Measurements from ENCODE around the gene CAMSAP3. TPM values are rescaled to one million over a fixed set of nuclear protein-coding genes. Genes with fewer than 3 reads are reported as not detected.

Gene CAMSAP3
- total RNA-seq, 2 experiments from 2014 or later: 0.40 to 0.50 TPM

DNA sequence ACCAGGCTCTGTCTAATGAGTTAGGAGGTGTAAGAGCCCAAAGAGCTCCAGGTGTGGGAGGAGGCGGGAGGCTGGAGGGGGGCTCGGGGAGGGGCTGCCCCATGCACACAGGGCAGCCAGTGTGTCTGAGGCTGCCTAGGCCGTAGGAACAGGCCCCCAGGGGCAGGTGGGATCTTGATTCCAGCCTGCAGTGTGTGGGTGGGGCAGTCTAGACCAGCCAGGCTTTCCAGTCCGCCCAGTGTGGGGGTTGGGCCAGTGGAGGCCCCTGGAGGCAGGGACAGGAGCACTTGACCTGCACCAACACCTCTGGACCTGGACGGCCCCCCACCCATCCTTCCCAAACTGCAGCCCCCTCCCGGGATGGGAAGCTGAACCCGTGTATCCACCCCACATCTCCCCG is 5.4 kb upstream of the CAMSAP3 start:
- Mint-ChIP-seq H3K4me3 (no peak overlapping the region), H3K36me3 (no peaks in the 10 kb centered on the region), H3K27ac (no peak overlapping the region), H3K27me3 (peaks cover 19% of the 10 kb centered on the region), H3K9me3 (no peaks in the 10 kb centered on the region), H3K4me1 (peaks cover 2% of the 10 kb centered on the region)
- POLR2A ChIA-PET: no interaction called here
- DNase-seq: no peak
- ATAC-seq (ENCODE audit: low read depth): no peak

DNA sequence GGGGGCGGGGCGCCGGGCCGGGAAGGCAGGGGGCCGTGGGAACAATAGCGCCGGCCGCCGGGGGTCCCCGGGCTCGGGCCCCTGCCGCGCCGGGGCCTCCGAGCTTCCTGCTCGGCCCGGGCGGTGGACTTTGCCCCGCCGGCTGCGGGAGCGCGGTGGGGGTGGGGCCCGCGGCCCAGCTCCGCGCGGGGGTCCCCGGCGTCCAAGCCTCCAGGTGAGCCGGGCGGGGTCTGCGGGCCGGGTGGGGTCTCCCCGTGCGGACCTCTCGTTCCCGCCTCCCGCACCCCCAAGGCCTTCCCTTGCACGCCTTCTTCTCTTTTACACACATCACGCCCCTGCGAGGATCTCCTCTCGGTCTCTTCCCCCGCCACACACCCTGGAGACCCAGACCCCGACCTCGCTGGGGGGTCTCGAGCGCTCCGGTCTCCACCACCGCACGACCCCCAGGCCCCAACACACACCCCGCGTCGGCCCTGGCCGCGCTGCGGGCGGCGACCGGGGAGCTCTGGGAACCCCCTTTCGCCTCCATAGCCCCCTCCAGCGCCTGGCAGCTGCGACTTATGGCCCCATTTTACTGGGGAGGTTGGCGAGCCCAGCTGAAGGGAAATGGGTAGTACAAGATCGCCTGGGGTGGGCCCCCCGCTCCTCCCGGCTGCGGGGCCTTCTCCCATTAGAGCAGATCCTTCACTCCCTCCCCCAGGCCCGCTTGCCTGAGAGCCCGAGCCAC is 711 bp downstream of the CAMSAP3 start:
- Mint-ChIP-seq H3K4me1 (peaks cover 3% of the 10 kb centered on the region), H3K36me3 (no peaks in the 10 kb centered on the region), H3K4me3 (peak overlapping the region; percentile 63), H3K9me3 (no peaks in the 10 kb centered on the region), H3K27me3 (peaks cover 43% of the 10 kb centered on the region), H3K27ac (no peak overlapping the region)
- ATAC-seq (ENCODE audit: low read depth): no peak
- POLR2A ChIA-PET: interaction anchor here (0.6 kb wide), 1 partner anchor 12 kb away, joined by 4 read pairs; no protein-coding TSS in a partner anchor
- DNase-seq: no peak

GRCh38 chr19:7597689-7598088 is 2.0 kb downstream of the CAMSAP3 start:
- DNase-seq (no peak), ATAC-seq (ENCODE audit: low read depth) (no peak)
- no peaks in the 10 kb centered on the region for H3K9me3 Mint-ChIP-seq
- peaks cover 5% of the 10 kb centered on the region for H3K4me1 Mint-ChIP-seq
- no peak overlapping the region for H3K4me3 Mint-ChIP-seq
- H3K27ac Mint-ChIP-seq: no peak overlapping the region
- H3K36me3 Mint-ChIP-seq: no peaks in the 10 kb centered on the region
- H3K27me3 Mint-ChIP-seq: peaks cover 46% of the 10 kb centered on the region
- POLR2A ChIA-PET: no interaction called here

DNA sequence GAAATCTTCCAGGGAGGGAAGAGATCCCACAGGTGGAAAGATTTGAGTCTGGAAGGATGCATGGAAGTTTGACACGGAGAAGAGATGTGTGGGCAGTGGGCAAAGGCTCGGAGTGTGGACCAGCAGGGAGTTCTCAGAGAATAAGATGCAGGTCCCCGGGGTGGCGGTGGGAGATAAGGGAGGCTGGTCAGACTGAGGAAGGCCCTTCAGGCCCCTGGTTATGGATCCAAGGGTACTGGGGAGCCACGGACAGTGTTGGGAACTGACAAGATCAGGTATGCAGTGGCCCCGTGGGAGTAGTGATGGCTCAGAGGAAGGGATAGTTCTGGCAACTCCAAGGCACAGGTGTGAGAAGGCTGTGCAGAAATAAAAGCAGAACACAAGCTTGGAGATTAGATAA is 2.5 kb downstream of the CAMSAP3 start:
- Mint-ChIP-seq H3K36me3 (no peaks in the 10 kb centered on the region), H3K27ac (no peak overlapping the region), H3K4me3 (no peak overlapping the region), H3K9me3 (no peaks in the 10 kb centered on the region), H3K4me1 (peaks cover 5% of the 10 kb centered on the region), H3K27me3 (peaks cover 45% of the 10 kb centered on the region)
- no peak for ATAC-seq (ENCODE audit: low read depth)
- POLR2A ChIA-PET: no interaction called here
- DNase-seq: no peak

- H3K4me3 Mint-ChIP-seq: no peak overlapping the region
- no peak for ATAC-seq (ENCODE audit: low read depth)
- POLR2A ChIA-PET: no interaction called here
- no peak for DNase-seq
- H3K27ac Mint-ChIP-seq: no peak overlapping the region
- H3K9me3 Mint-ChIP-seq: no peaks in the 10 kb centered on the region
- H3K36me3 Mint-ChIP-seq: no peaks in the 10 kb centered on the region
- H3K4me1 Mint-ChIP-seq: peaks cover 3% of the 10 kb centered on the region
- H3K27me3 Mint-ChIP-seq: peaks cover 25% of the 10 kb centered on the region
Measured at GRCh38 chr19:7600721-7601120, 5.1 kb downstream of the CAMSAP3 start.

- no peak overlapping the region for H3K4me3 Mint-ChIP-seq
- no peaks in the 10 kb centered on the region for H3K9me3 Mint-ChIP-seq
- POLR2A ChIA-PET: interaction anchor here (0.6 to 0.9 kb wide), 2 partner anchors 28 to 48 kb away, joined by 3 read pairs; partner anchors contain the start of gene PET100
- peaks cover 3% of the 10 kb centered on the region for H3K4me1 Mint-ChIP-seq
- peaks cover 14% of the 10 kb centered on the region for H3K27me3 Mint-ChIP-seq
- H3K36me3 Mint-ChIP-seq: no peaks in the 10 kb centered on the region
- no peak for ATAC-seq (ENCODE audit: low read depth)
- no peak overlapping the region for H3K27ac Mint-ChIP-seq
- no peak for DNase-seq
Measured at GRCh38 chr19:7602240-7602934, 6.7 kb downstream of the CAMSAP3 start.

GRCh38 chr19:7602935-7603497 is 7.4 kb downstream of the CAMSAP3 start:
- H3K36me3 Mint-ChIP-seq: no peaks in the 10 kb centered on the region
- ATAC-seq (ENCODE audit: low read depth) (no peak), DNase-seq (no peak)
- H3K27me3 Mint-ChIP-seq: peaks cover 8% of the 10 kb centered on the region
- no peaks in the 10 kb centered on the region for H3K9me3 Mint-ChIP-seq
- POLR2A ChIA-PET: interaction anchor here (0.6 to 0.9 kb wide), 2 partner anchors 11 to 27 kb away, joined by 3 read pairs; partner anchors contain the start of gene PET100
- H3K27ac Mint-ChIP-seq: no peak overlapping the region
- H3K4me3 Mint-ChIP-seq: no peak overlapping the region
- H3K4me1 Mint-ChIP-seq: peaks cover 3% of the 10 kb centered on the region

- no peak overlapping the region for H3K4me3 Mint-ChIP-seq
- peaks cover 3% of the 10 kb centered on the region for H3K4me1 Mint-ChIP-seq
- peaks cover 3% of the 10 kb centered on the region for H3K27me3 Mint-ChIP-seq
- POLR2A ChIA-PET: no interaction called here
- no peaks in the 10 kb centered on the region for H3K36me3 Mint-ChIP-seq
- no peak for DNase-seq
- no peak for ATAC-seq (ENCODE audit: low read depth)
- H3K9me3 Mint-ChIP-seq: no peaks in the 10 kb centered on the region
- H3K27ac Mint-ChIP-seq: no peak overlapping the region
Measured at GRCh38 chr19:7603919-7604318, 8.3 kb downstream of the CAMSAP3 start.

DNA sequence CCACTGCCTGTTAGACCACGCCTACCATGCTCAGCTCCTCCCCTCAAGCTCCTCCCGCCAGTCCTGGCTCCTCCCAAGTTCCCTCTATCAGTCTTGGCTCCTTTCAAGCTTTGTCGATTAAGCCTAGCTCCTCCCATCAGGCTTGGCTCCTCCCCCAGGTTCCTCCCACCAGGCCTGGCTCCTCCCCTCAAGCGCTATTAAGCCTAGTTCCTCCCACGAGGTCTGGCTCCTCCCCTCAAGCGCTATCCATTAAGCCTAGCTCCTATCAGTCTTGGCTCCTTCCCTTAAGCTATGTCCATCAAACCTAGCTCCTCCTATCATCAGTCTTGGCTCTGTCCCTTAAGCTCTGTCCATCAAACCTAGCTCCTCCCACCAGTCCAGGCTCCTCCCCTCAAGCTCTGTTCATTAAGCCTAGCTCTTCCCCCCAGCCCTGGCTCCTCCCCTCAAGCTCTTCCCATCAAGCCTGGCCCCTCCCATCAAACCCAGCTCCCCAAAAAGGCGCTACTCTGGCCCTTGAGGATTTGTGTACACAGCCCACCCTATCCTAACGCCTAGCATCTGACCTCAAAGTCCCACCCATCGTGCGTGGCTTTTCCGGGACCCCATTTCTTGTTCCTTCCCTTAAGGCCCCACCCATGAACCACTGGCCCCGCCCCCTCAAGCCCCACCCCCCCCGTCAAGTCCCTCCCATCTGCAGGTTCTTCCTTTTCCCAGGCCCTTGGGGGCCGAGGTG is 10.0 kb downstream of the CAMSAP3 start:
- DNase-seq: no peak
- POLR2A ChIA-PET: no interaction called here
- peak; percentile 58 for ATAC-seq (ENCODE audit: low read depth)
- Mint-ChIP-seq H3K36me3 (no peaks in the 10 kb centered on the region), H3K9me3 (no peaks in the 10 kb centered on the region), H3K4me3 (no peak overlapping the region), H3K27ac (no peak overlapping the region), H3K27me3 (peaks cover 3% of the 10 kb centered on the region), H3K4me1 (peaks cover 3% of the 10 kb centered on the region)

DNA sequence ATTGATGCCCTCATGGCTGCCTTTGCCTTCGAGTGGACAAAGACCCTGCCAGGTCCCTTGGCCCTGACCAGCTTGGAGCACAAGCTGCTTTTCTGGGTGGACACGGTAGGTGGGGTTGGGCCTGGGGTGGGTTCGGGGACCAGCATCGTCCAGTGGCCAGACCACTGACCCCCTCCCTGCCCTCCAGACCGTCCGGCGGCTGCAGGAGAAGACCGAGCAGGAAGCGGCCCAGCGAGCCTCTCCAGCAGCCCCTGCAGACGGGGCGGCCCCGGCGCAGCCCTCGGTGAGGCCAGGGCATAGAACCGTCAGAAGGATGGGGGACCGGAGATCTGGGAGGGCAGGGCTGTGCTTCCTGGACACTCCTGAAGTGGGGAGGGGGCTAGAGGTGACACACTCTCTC is 10.6 kb downstream of the CAMSAP3 start:
- Mint-ChIP-seq H3K27ac (no peak overlapping the region), H3K27me3 (peaks cover 3% of the 10 kb centered on the region), H3K36me3 (no peaks in the 10 kb centered on the region), H3K4me1 (peaks cover 3% of the 10 kb centered on the region), H3K9me3 (no peaks in the 10 kb centered on the region), H3K4me3 (no peak overlapping the region)
- POLR2A ChIA-PET: no interaction called here
- DNase-seq (no peak), ATAC-seq (ENCODE audit: low read depth) (no peak)

- ATAC-seq (ENCODE audit: low read depth) (no peak), DNase-seq (no peak)
- Mint-ChIP-seq H3K36me3 (no peaks in the 10 kb centered on the region), H3K27ac (no peak overlapping the region), H3K27me3 (peaks cover 1% of the 10 kb centered on the region), H3K9me3 (no peaks in the 10 kb centered on the region), H3K4me1 (peaks cover 2% of the 10 kb centered on the region), H3K4me3 (no peak overlapping the region)
- POLR2A ChIA-PET: no interaction called here
Measured at GRCh38 chr19:7607212-7607873, 11.7 kb downstream of the CAMSAP3 start.

DNA sequence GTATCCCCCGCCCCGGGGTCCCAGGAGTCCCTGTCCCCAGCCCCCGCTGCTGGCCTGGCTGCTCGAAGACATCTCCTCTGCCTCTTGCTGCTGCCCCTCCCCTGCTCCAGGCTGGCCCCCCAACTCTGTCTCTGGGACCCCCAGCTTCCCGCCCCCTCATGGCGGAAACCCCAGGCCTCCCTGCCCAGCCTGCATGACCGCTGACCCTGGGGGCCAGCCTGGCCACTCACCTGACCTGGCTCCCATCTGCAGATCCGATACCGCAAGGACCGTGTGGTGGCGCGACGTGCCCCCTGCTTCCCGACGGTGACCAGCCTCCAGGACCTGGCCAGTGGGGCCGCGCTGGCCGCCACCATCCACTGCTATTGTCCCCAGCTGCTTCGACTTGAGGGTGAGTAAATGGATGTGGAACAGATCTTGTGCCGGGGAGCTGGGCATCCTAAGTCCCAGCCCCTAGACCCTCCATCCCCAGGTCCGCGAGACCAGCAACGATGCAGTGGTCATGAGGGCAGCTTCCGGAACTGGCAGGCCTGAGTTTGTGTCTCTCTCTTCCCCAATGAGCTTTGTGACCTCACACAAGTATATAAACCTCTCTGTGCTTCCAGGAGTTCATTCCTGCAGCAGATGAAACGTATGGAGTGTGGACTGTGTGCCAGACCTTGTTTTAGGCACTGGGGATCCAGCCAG is 12.4 kb downstream of the CAMSAP3 start:
- no peak overlapping the region for H3K27ac Mint-ChIP-seq
- DNase-seq (no peak), ATAC-seq (ENCODE audit: low read depth) (no peak)
- POLR2A ChIA-PET: no interaction called here
- peaks cover 2% of the 10 kb centered on the region for H3K4me1 Mint-ChIP-seq
- H3K9me3 Mint-ChIP-seq: no peaks in the 10 kb centered on the region
- no peaks in the 10 kb centered on the region for H3K27me3 Mint-ChIP-seq
- H3K36me3 Mint-ChIP-seq: no peaks in the 10 kb centered on the region
- no peak overlapping the region for H3K4me3 Mint-ChIP-seq
